K562 (cell line): ENCODE measurements around the gene CDK9. TPM values are rescaled to one million over a fixed set of nuclear protein-coding genes. Genes with fewer than 3 reads are reported as not detected.
A peak's percentile ranks its signal among the peaks of the same experiment; 100 is the strongest.

ENCODE experiments used
- ARID3B ChIP-seq: fragments of 250-450 bp; sonication (Bioruptor Pico); IDR thresholded peaks from 2 replicates; pipeline ENCODE4 v1.4.0; 2020; ENCODE audit warnings: borderline replicate concordance
- CBFA2T3 ChIP-seq: fragments of 450-650 bp; IDR thresholded peaks from 2 replicates; pipeline ENCODE4 v1.6.1; 2017
- KLF1 ChIP-seq: fragments of 450-650 bp; IDR thresholded peaks from 2 replicates; pipeline ENCODE4 v1.6.1; 2016; ENCODE audit warnings: missing genetic modification characterization, missing compliant biosample characterization
- MYNN ChIP-seq, 2 experiments: sonication (generic); formaldehyde crosslinking in 1 of 2; IDR thresholded peaks; 2 replicates each; pipeline versions ENCODE4 v1.5.0 to v1.6.1; 2016 to 2020; ENCODE audit warnings: antibody characterized with exemption in 1 of 2, missing genetic modification reagents in 1 of 2
- NFIX ChIP-seq: fragments of 250-450 bp; sonication (Bioruptor Pico); IDR thresholded peaks from 2 replicates; pipeline ENCODE4 v1.4.0; 2020; ENCODE audit warnings: low read depth, mild to moderate bottlenecking, moderate library complexity
- POLR2G ChIP-seq: fragments of 200-400 bp; formaldehyde crosslinking; IDR thresholded peaks from 2 replicates; pipeline ENCODE4 v1.6.1; 2017; ENCODE audit warnings: low read depth, mild to moderate bottlenecking, antibody characterized with exemption, low read length, moderate library complexity
- RBFOX2 ChIP-seq: fragments of 200-400 bp; formaldehyde crosslinking; IDR thresholded peaks from 2 replicates; pipeline ENCODE4 v1.6.1; 2017; ENCODE audit warnings: low read depth, mild to moderate bottlenecking, low read length, moderate library complexity
- RBM39 ChIP-seq: fragments of 200-400 bp; formaldehyde crosslinking; optimal IDR thresholded peaks from 2 replicates; pipeline ENCODE3; 2018; ENCODE audit warnings: low read depth, low read length
- RCOR1 ChIP-seq, 2 experiments: IDR thresholded peaks; 2 replicates each; pipeline ENCODE4 v1.6.1; 2012; ENCODE audit warnings: low read depth in 2 of 2, low read length in 2 of 2, borderline replicate concordance in 1 of 2, improper control_type of control experiment in 1 of 2
- RNF219 ChIP-seq: fragments of 250-450 bp; sonication (Bioruptor Pico); IDR thresholded peaks from 2 replicates; pipeline ENCODE4 v1.5.0; 2022; ENCODE audit warnings: mild to moderate bottlenecking
- TCFL5 ChIP-seq: fragments of 250-450 bp; sonication (Bioruptor Pico); conservative IDR thresholded peaks from 2 replicates; pipeline ENCODE4 v1.6.1; 2021; ENCODE audit warnings: mild to moderate bottlenecking, moderate library complexity, matching md5 sums
- ZFP36 ChIP-seq: fragments of 150-350 bp; IDR thresholded peaks from 2 replicates; pipeline ENCODE4 v1.6.1; 2018; ENCODE audit warnings: low read length, low read depth; ENCODE audit not compliant: partially characterized antibody
- ZFP91 ChIP-seq: sonication (generic); formaldehyde crosslinking; IDR thresholded peaks from 2 replicates; pipeline ENCODE4 v1.8.0; 2022; ENCODE audit warnings: mild to moderate bottlenecking, missing genetic modification reagents
- ZKSCAN1 ChIP-seq: fragments of 150-350 bp; IDR thresholded peaks from 2 replicates; pipeline ENCODE4 v1.6.1; 2016; ENCODE audit warnings: low read depth, low read length
- ZSCAN29 ChIP-seq: fragments of 450-650 bp; IDR thresholded peaks from 2 replicates; pipeline ENCODE4 v1.6.1; 2017
- polyA plus RNA-seq, 8 experiments: library from polyadenylated mRNA; depleted of rRNA in 4 of 8; stranded (reverse) in 5 of 8; unstranded in 3 of 8; fragments of >200 nt; fragmentation: Nextera tagmentation in 2 of 8; fragmentation: Illumina TruSeq in 1 of 8; extraction: Ambion mirVana in 2 of 8; extraction: Trizol in 1 of 8; gene quantifications; 2 replicates each; pipeline versions ENCODE4 v1.2.1 to v1.2.3, GENCODE V29; 2011 to 2014; ENCODE audit warnings: inconsistent platforms in 1 of 8, missing spikeins in 1 of 8
- total RNA-seq, 7 experiments: library from RNA; depleted of rRNA in 6 of 7; stranded (reverse); fragments of >200 nt in 6 of 7; fragmentation: Illumina TruSeq in 2 of 7; extraction: Trizol in 2 of 7; gene quantifications; 2 replicates each; pipeline versions ENCODE4 v1.2.1 to v1.2.3, GENCODE V29; 2011 to 2021; ENCODE audit warnings: low replicate concordance in 1 of 7

Gene CDK9
- total and polyA plus RNA-seq, 9 of the 15 experiments (the other 6 are each of a cell fraction or from before 2014, with no cell fraction given): 4.2 to 78.6 (median 33.0) TPM

GRCh38 chr9:127815512-127816361, 29.9 kb downstream of the CDK9 start (continued):
- TF ChIP-seq ZFP91 (CRISPR knock-in tag): no peak
- TF ChIP-seq CBFA2T3: no peak
- TF ChIP-seq TCFL5 (CRISPR knock-in tag): no peak
- no peak for TF ChIP-seq RBM39
- TF ChIP-seq ZKSCAN1: no peak
- no peak for TF ChIP-seq MYNN (IDR thresholded peaks at IDR 0.05)
- no peak for TF ChIP-seq MYNN (CRISPR knock-in tag; IDR thresholded peaks at IDR 0.05)
- no peak for TF ChIP-seq ZSCAN29
- peak; percentile 37; the same call in 1 of the 2 replicates for TF ChIP-seq RBFOX2
- no peak for TF ChIP-seq ARID3B
- no peak for TF ChIP-seq KLF1
- TF ChIP-seq NFIX (CRISPR knock-in tag): no peak
- no peak for TF ChIP-seq RCOR1 (IDR thresholded peaks at IDR 0.05; ENCODE audit: borderline replicate concordance in 1 of 2, low read depth in 2 of 2, low read length in 2 of 2)
- peak; percentile 58 for TF ChIP-seq POLR2G
- TF ChIP-seq RNF219 (CRISPR knock-in tag): no peak
- TF ChIP-seq ZFP36: no peak
- TF ChIP-seq, all 486 proteins: peak for 4
